Cerebellar cortex (tissue), 1 donor: ENCODE data around the gene SPSB1.

ENCODE experiments used
- DNase-seq: peaks from one replicate; pipeline ENCODE4 v3.0.0-alpha.2; 2015; ENCODE audit warnings: low spot score

SPSB1 gene

DNA sequence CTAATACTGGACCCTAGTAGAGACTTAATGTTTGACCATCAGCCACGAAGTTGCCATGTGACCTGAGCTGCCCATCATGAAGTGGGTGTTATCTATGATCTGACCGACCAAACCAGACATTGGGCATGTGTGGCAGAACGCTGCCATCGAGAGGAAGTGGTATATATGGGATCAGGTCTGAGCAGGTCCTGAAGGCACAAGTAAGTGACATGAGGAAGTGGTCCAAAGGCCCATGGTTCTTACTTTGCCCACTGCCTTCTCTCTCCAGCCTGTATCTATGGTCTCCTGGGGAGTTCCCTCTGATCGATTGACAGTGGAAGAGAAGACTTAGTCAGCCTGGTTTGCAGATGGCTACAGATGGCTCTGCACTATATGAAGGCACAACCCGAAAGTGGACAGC is 7.9 kb downstream of the SPSB1 start:
- no peak for DNase-seq

DNA sequence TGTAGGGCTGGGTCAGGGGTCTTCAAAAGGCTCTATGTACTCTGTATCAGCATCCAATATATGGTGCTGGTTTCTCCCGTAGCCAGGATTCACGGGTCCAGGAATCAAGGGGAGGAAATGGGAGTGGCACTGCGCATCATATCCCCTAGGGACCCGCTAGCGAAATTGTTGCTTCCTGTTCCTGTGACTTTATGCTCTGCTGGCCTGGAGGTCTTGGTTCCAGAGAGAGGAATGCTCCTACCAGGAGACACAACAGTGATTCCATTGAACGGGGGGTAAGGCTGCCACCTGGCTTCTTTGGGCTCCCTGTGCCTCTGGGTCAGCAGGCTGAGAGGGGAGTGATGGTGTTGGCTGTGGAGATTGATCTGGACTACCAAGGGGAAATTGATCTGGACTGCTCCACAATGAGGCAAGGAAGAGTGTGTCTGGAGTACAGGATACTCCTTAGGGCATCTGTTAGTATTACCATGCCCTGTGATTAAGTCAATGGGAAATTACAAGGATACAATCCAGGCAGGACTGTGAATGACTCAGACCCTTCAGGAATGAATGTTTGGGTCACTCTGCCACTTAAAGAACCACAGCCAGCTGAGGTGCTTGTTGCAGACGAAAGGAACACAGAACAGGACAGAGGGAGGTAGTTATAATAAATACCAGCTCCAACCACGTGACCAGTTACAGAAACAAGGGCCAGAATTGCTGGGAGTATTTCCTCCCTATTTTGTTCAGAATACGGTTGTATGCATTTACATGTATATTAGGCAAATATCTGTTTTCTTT is 10.2 kb downstream of the SPSB1 start:
- DNase-seq, result no peak

DNA sequence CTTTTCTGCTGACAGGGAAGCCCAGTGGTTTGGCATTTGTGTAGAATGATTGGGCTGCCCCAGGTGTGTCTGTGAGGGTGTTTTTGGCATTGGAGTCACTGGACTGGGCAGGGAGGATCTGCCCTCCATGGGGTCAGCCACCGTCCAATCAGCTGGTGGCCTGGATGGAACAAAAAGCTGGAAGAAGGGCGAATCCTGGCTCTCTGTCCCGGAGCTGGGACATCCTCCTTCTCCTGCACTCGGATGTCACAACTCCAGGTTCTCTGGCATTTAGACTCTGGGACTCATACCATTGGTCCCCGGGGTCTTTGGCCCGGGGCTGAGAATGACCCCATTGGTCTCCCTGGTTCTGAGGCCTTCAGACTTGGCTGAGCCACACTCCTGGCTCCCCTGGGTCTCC is 11.2 kb downstream of the SPSB1 start:
- no peak for DNase-seq

DNA sequence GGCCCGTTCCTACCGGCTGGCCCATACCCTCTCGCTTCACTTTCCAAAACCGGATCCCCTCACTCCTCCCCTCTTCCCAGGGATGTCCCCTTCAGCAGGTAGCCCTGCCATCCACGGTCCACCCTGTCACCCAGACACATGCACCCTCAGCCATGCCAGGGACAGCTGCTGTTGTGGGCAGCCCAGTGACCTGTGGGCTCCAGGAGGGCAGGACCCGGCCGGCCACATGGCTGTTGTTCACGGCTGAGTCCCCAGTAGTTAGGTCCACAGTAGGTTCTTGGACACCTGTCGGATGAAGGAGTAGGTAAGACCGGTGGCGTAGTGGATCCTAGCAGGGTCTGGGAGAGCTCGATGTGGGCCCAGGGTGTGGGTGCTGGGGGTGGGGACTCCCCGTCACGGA is 12.5 kb downstream of the SPSB1 start:
- no peak for DNase-seq

DNA sequence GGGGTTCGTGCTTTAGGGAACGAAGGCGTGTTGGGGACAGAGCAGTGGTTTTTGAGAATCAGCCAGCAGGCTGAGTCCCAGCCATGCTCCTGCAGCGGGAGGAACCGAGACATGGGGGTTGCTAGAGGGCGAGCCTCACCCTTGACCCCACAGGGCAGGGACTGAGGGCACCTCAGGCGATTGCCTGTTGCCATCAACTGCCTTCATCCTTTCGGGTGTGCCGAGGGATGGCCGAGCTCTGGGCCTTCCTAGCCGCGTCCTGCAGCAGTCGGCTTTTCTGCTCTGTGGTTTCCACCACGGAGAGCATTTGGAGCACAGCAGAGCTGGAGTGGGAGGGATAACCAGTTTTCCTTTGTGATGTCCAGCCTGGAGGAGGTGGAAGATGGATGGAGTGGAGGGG is 13.3 kb downstream of the SPSB1 start:
- DNase-seq, result no peak

- DNase-seq, result no peak
These were observed 14.6 kb downstream of the SPSB1 start for GRCh38 chr1:9307303-9307702.

- DNase-seq, result no peak
These were observed 15.6 kb downstream of the SPSB1 start for GRCh38 chr1:9308236-9308785.

- no peak for DNase-seq
These were observed 16.4 kb downstream of the SPSB1 start for GRCh38 chr1:9309080-9309479.

- no peak for DNase-seq
These were observed 17.3 kb downstream of the SPSB1 start for GRCh38 chr1:9309991-9310390.

DNA sequence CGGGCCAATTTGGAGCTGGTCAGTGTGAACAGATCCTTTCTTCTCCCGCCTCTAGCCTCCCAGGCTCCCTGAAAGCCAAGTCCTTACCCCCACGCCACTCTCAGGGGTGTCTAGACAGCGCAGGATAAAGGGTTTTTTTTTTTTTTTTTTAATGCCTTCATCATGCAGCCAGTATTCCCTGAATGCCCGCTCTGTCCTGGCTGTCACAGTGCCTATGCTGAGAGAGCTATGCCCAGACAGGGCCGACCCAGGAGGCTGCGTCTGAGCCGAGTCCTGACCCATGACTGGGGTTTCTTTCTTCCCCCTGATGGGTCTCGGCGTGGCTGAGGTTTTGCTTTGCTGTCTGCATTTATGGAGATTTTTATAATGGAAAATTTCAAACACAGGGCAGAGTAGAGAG is 18.3 kb downstream of the SPSB1 start:
- DNase-seq, result no peak

DNA sequence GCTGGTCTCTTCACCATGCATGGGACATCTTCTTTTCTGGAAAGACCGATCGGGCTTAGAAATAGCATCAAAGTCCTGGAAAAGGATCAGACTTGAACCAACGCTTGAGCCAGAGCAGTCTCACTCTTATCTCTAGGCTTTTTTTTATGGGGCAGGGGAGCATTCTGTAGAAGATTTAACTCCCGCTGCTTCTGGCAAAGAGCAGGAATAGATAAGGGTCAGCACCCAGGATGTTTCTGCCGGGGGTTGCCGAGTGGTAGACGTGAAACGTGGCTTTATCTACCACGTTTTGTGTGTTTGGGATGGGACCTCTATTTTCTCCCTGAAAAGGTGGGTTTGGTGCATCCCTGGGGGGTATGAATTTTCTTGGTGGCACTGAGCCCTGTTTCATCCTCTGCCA is 18.8 kb downstream of the SPSB1 start:
- no peak for DNase-seq

DNA sequence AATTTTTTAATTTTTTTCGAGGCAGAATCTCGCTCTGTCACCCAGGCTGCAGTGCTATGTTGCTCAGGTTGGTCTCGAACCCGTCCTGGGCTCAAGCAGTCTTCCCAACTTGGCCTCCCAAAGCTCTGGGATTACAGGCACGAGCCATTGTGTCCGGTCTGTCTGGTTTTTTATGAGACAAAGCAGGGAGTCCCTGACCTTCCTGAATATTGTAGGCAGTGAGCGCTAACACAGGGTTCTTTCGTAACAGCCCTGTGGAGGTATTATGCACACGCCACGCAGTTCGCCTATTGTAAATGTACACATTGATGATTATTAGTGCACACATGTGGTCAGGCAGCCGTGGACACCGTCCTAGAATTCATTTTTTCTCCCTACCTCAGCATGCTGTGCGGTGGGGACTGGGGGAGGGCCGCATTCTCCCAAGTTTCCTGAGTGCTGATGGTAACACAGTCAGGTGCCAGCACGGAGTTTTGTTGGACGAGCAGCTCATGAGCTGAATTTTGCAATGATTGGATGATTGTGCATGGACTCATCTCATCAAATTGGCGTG is 19.6 kb downstream of the SPSB1 start:
- DNase-seq, result no peak

- DNase-seq, result no peak
These were observed 20.9 kb downstream of the SPSB1 start for GRCh38 chr1:9313576-9313975.

- no peak for DNase-seq
These were observed 21.4 kb downstream of the SPSB1 start for GRCh38 chr1:9314111-9314510.

- no peak for DNase-seq
These were observed 22.2 kb downstream of the SPSB1 start for GRCh38 chr1:9314711-9315379.

- DNase-seq, result no peak
These were observed 22.9 kb downstream of the SPSB1 start for GRCh38 chr1:9315411-9316079.

- no peak for DNase-seq
These were observed 23.4 kb downstream of the SPSB1 start for GRCh38 chr1:9316080-9316444.

DNA sequence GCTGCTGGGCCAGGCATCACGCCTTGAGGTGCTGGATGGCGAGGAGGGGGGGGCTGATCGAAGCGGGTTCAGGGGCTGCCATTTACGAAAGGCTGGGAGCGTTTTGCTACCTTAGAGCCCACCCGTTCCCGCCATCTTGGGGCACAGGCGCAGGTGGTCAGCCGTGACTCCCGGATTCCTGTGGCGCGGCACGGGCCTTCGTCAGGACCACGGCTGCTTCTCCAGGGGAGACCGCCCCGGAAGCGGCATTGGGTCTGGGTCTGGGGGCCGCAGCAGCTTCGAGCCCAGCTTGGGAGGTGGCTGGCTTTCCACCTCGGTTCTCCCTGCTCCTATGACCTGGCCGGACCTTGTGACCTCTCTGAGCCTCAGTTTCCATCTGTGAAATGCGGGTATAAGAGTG is 23.8 kb downstream of the SPSB1 start:
- no peak for DNase-seq

GRCh38 chr1:9317072-9317471 is 24.4 kb downstream of the SPSB1 start:
- no peak for DNase-seq

DNA sequence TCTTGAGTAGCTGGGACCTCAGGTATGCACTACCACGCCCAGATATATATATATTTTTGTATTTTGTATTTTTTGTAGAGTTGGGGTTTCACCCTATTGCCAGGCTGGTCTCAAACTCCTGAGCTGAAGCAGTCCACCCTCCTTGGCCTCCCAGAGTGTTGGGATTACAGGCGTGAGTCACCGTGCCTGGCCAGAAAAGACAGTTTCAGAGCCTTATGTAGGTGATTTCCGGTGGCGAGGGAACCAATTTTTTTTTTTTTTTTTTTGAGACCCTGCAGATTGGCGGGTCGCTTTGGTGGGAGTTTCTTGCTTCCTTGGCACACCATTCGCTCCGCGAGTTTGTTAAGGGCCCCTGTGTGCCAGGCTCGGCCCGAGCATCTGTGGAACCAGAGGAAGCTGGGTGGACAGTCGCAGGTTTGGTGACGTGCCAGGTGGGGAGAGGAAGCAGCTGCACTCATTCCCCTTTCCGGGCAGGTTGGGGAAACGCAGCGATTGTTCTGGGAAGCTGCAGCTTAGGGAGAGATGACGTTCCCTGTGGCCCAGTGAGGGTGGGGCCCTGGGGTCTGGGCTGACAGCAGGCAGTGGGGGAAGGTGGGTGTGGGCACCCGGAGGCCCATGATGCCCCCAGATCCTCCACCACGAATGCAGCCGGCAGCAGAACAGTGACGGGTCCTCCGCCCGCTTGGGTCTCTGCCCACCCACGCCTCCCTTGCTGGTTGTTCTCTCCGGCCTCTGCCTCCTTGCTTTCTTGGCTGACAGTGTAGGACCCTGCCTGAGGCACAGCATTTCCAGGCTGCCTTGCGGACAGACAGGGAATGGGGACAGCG is 25.1 kb downstream of the SPSB1 start:
- no peak for DNase-seq

DNA sequence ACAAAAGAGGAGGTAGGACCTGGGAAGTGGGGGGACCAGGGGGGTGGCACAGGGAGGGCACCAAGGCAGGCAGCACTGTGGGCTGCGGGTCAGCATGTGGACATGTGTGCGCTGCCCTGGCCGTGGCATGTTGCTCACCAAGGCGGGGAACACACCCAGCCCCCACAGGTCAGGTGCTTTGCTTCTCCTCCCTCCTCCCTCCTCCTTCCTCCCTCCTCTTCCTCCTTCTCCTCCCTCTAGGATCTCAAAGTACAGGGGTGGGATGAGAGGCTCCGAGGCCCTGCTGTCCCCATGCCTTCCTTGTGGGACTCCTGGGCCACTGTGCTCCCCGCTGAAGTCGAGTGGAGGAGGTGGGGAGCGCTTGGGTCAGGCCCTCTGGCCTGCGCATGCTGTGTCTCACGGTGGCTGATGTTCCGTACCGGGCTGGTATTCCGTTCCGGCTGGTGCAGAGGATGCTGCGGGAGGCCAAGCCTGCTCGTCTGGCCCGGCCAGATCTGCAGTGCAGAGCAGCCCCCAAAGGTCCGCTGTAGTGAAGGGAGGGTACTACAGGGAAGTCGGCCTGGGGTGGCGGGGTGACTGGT is 26.6 kb downstream of the SPSB1 start:
- DNase-seq, result no peak
